HT-29 (cell line): ENCODE results near the gene PTCSC3. TPM values are rescaled to one million over a fixed set of nuclear protein-coding genes. Genes with fewer than 3 reads are reported as not detected.

ENCODE experiments used
- DNase-seq: peaks from one replicate; pipeline ENCODE4 v3.0.0-alpha.2; 2015; ENCODE audit warnings: low spot score
- total RNA-seq: library from RNA; depleted of rRNA; stranded (reverse); fragments of >200 nt; shearing (Covaris generic); gene quantifications from 2 replicates; pipeline ENCODE4 v1.2.3, GENCODE V29; 2014; rRNA removed

Gene PTCSC3
- total RNA-seq, 1 experiment from 2014 or later, result not detected

DNA sequence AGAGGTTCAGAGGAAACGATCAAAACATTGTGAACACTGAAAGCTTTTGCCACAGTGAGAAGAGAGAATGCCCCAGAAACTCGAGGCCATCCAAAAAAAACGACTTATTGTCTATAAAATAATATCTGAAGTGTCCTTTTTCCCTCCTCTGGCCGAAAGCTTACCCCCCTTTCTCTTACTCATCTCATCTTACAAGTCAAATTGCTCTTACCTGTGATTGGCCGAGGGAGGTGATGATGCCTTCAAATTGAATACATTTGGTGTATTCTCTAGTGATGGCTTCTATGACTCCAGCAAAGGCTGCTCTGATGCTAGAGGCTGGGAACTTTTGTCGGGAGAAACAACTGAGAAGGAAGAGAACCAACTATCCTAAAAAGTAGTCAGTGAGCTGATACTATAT, 90.7 kb downstream of the PTCSC3 start:
- DNase-seq, result no peak

Other genes with a start within 250 kb of the PTCSC3 start
- gene MBIP, start 143.9 kb upstream of the PTCSC3 start, total RNA-seq, result 2.1 and 2.5 TPM in 2 replicates